HepG2 (cell line): ENCODE results near the gene CDH13.

Source experiments
- ATF2 ChIP-seq: sonication (generic); formaldehyde crosslinking; IDR thresholded peaks from 2 replicates; pipeline ENCODE4 v1.4.0; 2020; ENCODE audit warnings: missing genetic modification reagents
- GABPA ChIP-seq, 2 experiments: IDR thresholded peaks; 2 replicates each; pipeline ENCODE4 v1.6.1; 2011 to 2016; ENCODE audit warnings: low read depth in 2 of 2, low read length in 1 of 2, missing biosample characterization in 1 of 2, missing genetic modification characterization in 1 of 2
- MAX ChIP-seq: IDR thresholded peaks from 2 replicates; pipeline ENCODE4 v1.6.1; 2012; ENCODE audit warnings: inconsistent platforms
- MED13 ChIP-seq: sonication (generic); formaldehyde crosslinking; IDR thresholded peaks from 2 replicates; pipeline ENCODE4 v1.5.0; 2020; ENCODE audit warnings: missing genetic modification reagents
- SMARCC2 ChIP-seq: fragments of 450-650 bp; IDR thresholded peaks from 2 replicates; pipeline ENCODE4 v1.6.1; 2017; ENCODE audit warnings: antibody characterized with exemption, mild to moderate bottlenecking
- SUZ12 ChIP-seq: fragments of 150-350 bp; IDR thresholded peaks from 2 replicates; pipeline ENCODE4 v1.6.1; 2014; ENCODE audit warnings: low read depth, low read length
- THYN1 ChIP-seq: sonication (generic); formaldehyde crosslinking; IDR thresholded peaks from 2 replicates; pipeline ENCODE4 v1.8.1; 2023; ENCODE audit warnings: low read depth, mild to moderate bottlenecking, moderate library complexity, missing genetic modification reagents, borderline replicate concordance
- ZNF232 ChIP-seq: sonication (generic); formaldehyde crosslinking; IDR thresholded peaks from 2 replicates; pipeline ENCODE4 v1.4.0; 2020; ENCODE audit warnings: missing genetic modification reagents, borderline replicate concordance
- ZNF788 ChIP-seq: sonication (generic); formaldehyde crosslinking; IDR thresholded peaks from 2 replicates; pipeline ENCODE4 v1.5.0; 2020; ENCODE audit warnings: mild to moderate bottlenecking, missing genetic modification reagents, borderline replicate concordance
- ZNF841 ChIP-seq: sonication (generic); formaldehyde crosslinking; IDR thresholded peaks from 2 replicates; pipeline ENCODE4 v1.8.1; 2023; ENCODE audit warnings: missing genetic modification reagents, borderline replicate concordance

GRCh38 chr16:83083361-83083760 lies 456.6 kb downstream of the CDH13 start:
- TF ChIP-seq ZNF841 (CRISPR knock-in tag): no peak
- no peak for TF ChIP-seq SUZ12
- TF ChIP-seq ZNF232: no peak
- no peak for TF ChIP-seq ATF2 (CRISPR knock-in tag)
- TF ChIP-seq MED13 (CRISPR knock-in tag): no peak
- no peak for TF ChIP-seq GABPA (IDR thresholded peaks at IDR 0.05; ENCODE audit: low read depth, low read length)
- TF ChIP-seq GABPA (CRISPR knock-in tag; IDR thresholded peaks at IDR 0.05; ENCODE audit: low read depth): no peak
- TF ChIP-seq THYN1: no peak
- TF ChIP-seq MAX: no peak
- TF ChIP-seq ZNF788 (CRISPR knock-in tag): no peak
- TF ChIP-seq SMARCC2: no peak
